IMR-90 (cell line): ENCODE measurements around the gene SLC25A6.

Source experiments
- CHD1 ChIP-seq: IDR thresholded peaks from 2 replicates; pipeline ENCODE4 v1.6.1; 2012; ENCODE audit warnings: low read depth, low read length, improper control_type of control experiment
- ELK1 ChIP-seq: fragments of 150-350 bp; IDR thresholded peaks from 2 replicates; pipeline ENCODE4 v1.6.1; 2016; ENCODE audit warnings: low read depth, mild to moderate bottlenecking, low read length, moderate library complexity, borderline replicate concordance
- NFE2L2 ChIP-seq: fragments of 150-350 bp; IDR thresholded peaks from 2 replicates; pipeline ENCODE4 v1.6.1; 2016; ENCODE audit warnings: low read depth, mild to moderate bottlenecking, low read length
- POLR2A ChIP-seq: IDR thresholded peaks from 2 replicates; pipeline ENCODE4 v1.6.1; 2012; ENCODE audit warnings: mild to moderate bottlenecking, low read depth, low read length
- RCOR1 ChIP-seq: IDR thresholded peaks from 2 replicates; pipeline ENCODE4 v1.6.1; 2012; ENCODE audit warnings: mild to moderate bottlenecking, low read length, improper control_type of control experiment; ENCODE audit not compliant: insufficient replicate concordance
- RFX5 ChIP-seq: IDR thresholded peaks from 2 replicates; pipeline ENCODE4 v1.8.0; 2012; ENCODE audit warnings: low read depth, mild to moderate bottlenecking, low read length, moderate library complexity
- TF ChIP-seq, protein P1 (sequence below): conservative IDR thresholded peaks from 2 replicates; pipeline ENCODE4 v1.5.1; 2012; ENCODE audit warnings: mild to moderate bottlenecking, low read depth, low read length, improper control_type of control experiment

- TF ChIP-seq, protein P1, sequence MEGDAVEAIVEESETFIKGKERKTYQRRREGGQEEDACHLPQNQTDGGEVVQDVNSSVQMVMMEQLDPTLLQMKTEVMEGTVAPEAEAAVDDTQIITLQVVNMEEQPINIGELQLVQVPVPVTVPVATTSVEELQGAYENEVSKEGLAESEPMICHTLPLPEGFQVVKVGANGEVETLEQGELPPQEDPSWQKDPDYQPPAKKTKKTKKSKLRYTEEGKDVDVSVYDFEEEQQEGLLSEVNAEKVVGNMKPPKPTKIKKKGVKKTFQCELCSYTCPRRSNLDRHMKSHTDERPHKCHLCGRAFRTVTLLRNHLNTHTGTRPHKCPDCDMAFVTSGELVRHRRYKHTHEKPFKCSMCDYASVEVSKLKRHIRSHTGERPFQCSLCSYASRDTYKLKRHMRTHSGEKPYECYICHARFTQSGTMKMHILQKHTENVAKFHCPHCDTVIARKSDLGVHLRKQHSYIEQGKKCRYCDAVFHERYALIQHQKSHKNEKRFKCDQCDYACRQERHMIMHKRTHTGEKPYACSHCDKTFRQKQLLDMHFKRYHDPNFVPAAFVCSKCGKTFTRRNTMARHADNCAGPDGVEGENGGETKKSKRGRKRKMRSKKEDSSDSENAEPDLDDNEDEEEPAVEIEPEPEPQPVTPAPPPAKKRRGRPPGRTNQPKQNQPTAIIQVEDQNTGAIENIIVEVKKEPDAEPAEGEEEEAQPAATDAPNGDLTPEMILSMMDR, result no peak
- TF ChIP-seq NFE2L2 (no peak), RCOR1 (no peak), CHD1 (no peak), RFX5 (no peak), POLR2A (no peak), ELK1 (no peak)
These were observed 8.1 kb upstream of the SLC25A6 start for GRCh38 chrX:1400049-1400448.
